MCF 10A (cell line): Measurements from ENCODE around the gene TLE6. TPM values are rescaled to one million over a fixed set of nuclear protein-coding genes. Genes with fewer than 3 reads are reported as not detected.
"Not testable (repeated sequence)": the region's sequence is repeated elsewhere in the genome, so short reads cannot be mapped to it uniquely, and the experiment has no call there.

ENCODE experiments used
- BruUV-seq: library from RNA; stranded (reverse); fragments of 400-500 nt; replicated peaks from 2 replicates; lab custom pipeline; 2021; lab: Mats Ljungman, UMichigan
- CTCF ChIA-PET: fragments of 300-600 bp; sonication (Branson Sonifier 250); formaldehyde crosslinking; extraction: SDS; loops from one replicate; lab custom pipeline; 2021; ENCODE audit warnings: antibody characterized with exemption, inconsistent platforms; lab: Yijun Ruan, JAX
- POLR2A ChIA-PET: fragments of 300-600, 350-650 bp; sonication (Branson Sonifier 250); formaldehyde crosslinking; extraction: SDS; loops from one replicate; lab custom pipeline; 2020; ENCODE audit warnings: antibody characterized with exemption, inconsistent platforms; lab: Yijun Ruan, JAX
- DNase-seq: peaks from one replicate; pipeline ENCODE4 v3.0.0-alpha.2; 2018; ENCODE audit not compliant: unreplicated experiment
- H3K27ac Mint-ChIP-seq: one replicate; pipeline ENCODE4 v1.8.0; 2022; ENCODE audit warnings: mild to moderate bottlenecking, low read depth, mixed read lengths; ENCODE audit not compliant: unreplicated experiment
- H3K27me3 Mint-ChIP-seq: one replicate; pipeline ENCODE4 v1.8.0; 2022; ENCODE audit warnings: mixed read lengths; ENCODE audit not compliant: insufficient read depth, unreplicated experiment
- H3K36me3 Mint-ChIP-seq: one replicate; pipeline ENCODE4 v1.8.0; 2022; ENCODE audit warnings: mild to moderate bottlenecking, moderate library complexity, mixed read lengths; ENCODE audit not compliant: insufficient read depth, unreplicated experiment
- H3K4me1 Mint-ChIP-seq: one replicate; pipeline ENCODE4 v1.8.0; 2022; ENCODE audit warnings: mixed read lengths; ENCODE audit not compliant: insufficient read depth, unreplicated experiment
- H3K4me3 Mint-ChIP-seq: one replicate; pipeline ENCODE4 v1.8.0; 2022; ENCODE audit warnings: mild to moderate bottlenecking, moderate library complexity, mixed read lengths; ENCODE audit not compliant: unreplicated experiment
- H3K9me3 Mint-ChIP-seq: one replicate; pipeline ENCODE4 v1.8.0; 2022; ENCODE audit warnings: mixed read lengths; ENCODE audit not compliant: unreplicated experiment
- intact Hi-C: fragments of 100-400 bp; cut with micrococcal nuclease; formaldehyde crosslinking; loops from 2 replicates; pipeline ENCODE4 v1.14.1; 2022
- total RNA-seq: library from RNA; stranded (reverse); gene quantifications from 2 replicates; pipeline ENCODE4 v1.2.3, GENCODE V29; 2022
- TF ChIP-seq, protein P1 (sequence below): fragments of 200-600 bp; IDR thresholded peaks from one replicate; pipeline ENCODE4 v1.8.0; 2022; ENCODE audit warnings: antibody characterized with exemption, mild to moderate bottlenecking; ENCODE audit not compliant: unreplicated experiment

TLE6 gene
- total RNA-seq, 1 experiment from 2014 or later, result 0.89 TPM

DNA sequence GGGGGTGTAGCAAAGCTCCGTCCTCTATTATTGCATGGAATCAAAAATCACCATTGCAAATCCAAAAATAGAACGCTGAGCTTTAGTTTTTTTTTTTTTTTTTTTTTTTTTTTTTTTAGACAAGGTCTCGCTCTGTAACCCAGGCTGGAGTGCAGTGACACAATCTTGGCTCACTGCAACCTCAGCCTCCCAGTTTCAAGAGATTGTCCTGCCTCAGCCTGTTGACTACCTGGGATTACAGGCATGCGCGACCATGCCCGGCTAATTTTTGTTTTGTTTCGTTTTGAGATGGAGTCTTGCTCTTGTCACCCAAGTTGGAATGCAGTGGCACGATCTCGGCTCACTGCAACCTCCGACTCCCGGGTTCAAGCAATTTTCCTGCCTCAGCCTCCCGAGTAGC, 17.2 kb upstream of the TLE6 start:
- ChIA-PET CTCF (interaction anchor here (0.6 to 4.5 kb wide), 4 partner anchors 23 to 381 kb away, joined by 3 to 23 read pairs (median 4); no protein-coding TSS in a partner anchor), POLR2A (no interaction called here)
- H3K27ac Mint-ChIP-seq, result no peak overlapping the region
- no peaks in the 10 kb centered on the region for H3K36me3 Mint-ChIP-seq
- H3K4me3 Mint-ChIP-seq, result no peak overlapping the region
- DNase-seq, result no peak
- H3K27me3 Mint-ChIP-seq, result no peaks in the 10 kb centered on the region
- no peaks in the 10 kb centered on the region for H3K9me3 Mint-ChIP-seq
- intact Hi-C loops, result no loop called here
- H3K4me1 Mint-ChIP-seq, result no peaks in the 10 kb centered on the region
- BruUV-seq, result no TSS peak
- TF ChIP-seq, protein P1, sequence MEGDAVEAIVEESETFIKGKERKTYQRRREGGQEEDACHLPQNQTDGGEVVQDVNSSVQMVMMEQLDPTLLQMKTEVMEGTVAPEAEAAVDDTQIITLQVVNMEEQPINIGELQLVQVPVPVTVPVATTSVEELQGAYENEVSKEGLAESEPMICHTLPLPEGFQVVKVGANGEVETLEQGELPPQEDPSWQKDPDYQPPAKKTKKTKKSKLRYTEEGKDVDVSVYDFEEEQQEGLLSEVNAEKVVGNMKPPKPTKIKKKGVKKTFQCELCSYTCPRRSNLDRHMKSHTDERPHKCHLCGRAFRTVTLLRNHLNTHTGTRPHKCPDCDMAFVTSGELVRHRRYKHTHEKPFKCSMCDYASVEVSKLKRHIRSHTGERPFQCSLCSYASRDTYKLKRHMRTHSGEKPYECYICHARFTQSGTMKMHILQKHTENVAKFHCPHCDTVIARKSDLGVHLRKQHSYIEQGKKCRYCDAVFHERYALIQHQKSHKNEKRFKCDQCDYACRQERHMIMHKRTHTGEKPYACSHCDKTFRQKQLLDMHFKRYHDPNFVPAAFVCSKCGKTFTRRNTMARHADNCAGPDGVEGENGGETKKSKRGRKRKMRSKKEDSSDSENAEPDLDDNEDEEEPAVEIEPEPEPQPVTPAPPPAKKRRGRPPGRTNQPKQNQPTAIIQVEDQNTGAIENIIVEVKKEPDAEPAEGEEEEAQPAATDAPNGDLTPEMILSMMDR, result no peak

DNA sequence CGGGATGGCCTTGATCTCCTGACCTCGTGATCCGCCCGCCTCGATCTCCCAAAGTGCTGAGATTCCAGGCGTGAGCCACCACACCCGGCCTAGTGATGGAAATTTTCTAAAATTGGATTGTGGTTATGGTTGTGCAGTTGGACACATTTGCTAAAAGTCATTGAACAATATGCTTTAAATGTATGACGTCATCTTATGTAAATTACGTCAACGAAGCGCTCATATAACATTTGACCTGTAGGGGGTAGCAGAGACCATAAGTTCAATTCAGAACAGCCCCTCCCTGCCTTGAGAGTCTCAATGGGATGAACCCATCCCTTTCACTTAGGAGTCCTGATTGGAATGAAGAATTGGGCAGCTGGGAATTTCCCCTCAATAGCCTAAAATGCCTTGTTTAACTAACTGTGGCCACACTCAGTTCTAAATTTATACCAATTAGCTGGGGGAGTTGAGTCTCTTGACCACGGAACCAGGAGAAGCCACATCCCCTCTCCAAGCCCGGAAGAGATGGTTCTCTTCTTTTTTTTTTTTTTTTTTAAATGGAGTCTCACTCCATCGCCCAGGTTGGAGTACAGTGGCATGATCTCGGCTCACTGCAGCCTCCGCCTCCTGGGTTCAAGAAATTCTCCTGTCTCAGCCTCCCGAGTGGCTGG, 15.2 kb upstream of the TLE6 start:
- no TSS peak for BruUV-seq

DNA sequence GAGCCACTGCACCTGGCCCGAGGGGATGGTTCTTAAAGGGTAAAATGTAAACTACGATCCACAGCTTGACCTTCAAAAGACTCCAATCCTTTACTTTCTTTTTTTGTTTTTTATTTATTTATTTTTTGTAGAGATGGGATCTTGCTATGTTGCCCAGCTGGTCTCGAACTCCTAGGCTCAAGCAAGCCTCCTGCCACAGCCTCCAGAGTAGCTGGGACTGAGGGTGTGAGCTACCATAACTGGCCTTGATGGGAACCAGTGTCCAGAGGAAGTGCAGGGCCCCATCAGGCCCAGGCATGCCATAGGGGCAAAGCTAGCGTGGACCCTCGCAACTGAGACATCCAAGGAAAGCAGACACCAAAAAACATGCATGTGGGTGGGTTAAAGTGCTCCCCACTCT, 14.2 kb upstream of the TLE6 start:
- Mint-ChIP-seq H3K9me3 (no peaks in the 10 kb centered on the region), H3K36me3 (no peaks in the 10 kb centered on the region), H3K4me3 (no peak overlapping the region), H3K4me1 (no peaks in the 10 kb centered on the region), H3K27me3 (no peaks in the 10 kb centered on the region), H3K27ac (no peak overlapping the region)
- ChIA-PET CTCF (interaction anchor here (0.6 to 4.5 kb wide), 19 partner anchors 8 to 522 kb away, joined by 3 to 23 read pairs (median 3); no protein-coding TSS in a partner anchor), POLR2A (interaction anchor here (0.6 to 1.1 kb wide), 3 partner anchors 10 to 133 kb away, joined by 3 to 4 read pairs (median 3); no protein-coding TSS in a partner anchor)
- DNase-seq, result no peak
- intact Hi-C loops, result no loop called here
- BruUV-seq, result no TSS peak
- TF ChIP-seq, protein P1, result no peak

More for the DNA sequence above, 15.2 kb upstream of the TLE6 start:
- no peaks in the 10 kb centered on the region for H3K9me3 Mint-ChIP-seq
- ChIA-PET POLR2A (interaction anchor here (0.9 kb wide), 1 partner anchor 74 kb away, joined by 4 read pairs; no protein-coding TSS in a partner anchor), CTCF (interaction anchor here (0.6 to 4.5 kb wide), 22 partner anchors 9 to 403 kb away, joined by 3 to 23 read pairs (median 3); partner anchors contain the start of gene TLE6)
- DNase-seq, result peak; percentile 72
- H3K36me3 Mint-ChIP-seq, result no peaks in the 10 kb centered on the region
- H3K4me3 Mint-ChIP-seq, result no peak overlapping the region
- H3K27me3 Mint-ChIP-seq, result no peaks in the 10 kb centered on the region
- TF ChIP-seq, protein P1, result peak; percentile 87
- no peak overlapping the region for H3K27ac Mint-ChIP-seq
- no peaks in the 10 kb centered on the region for H3K4me1 Mint-ChIP-seq
- intact Hi-C loops, result loop anchor here (1.0 kb wide), 1 partner anchor 146 kb away; no protein-coding TSS in a partner anchor

DNA sequence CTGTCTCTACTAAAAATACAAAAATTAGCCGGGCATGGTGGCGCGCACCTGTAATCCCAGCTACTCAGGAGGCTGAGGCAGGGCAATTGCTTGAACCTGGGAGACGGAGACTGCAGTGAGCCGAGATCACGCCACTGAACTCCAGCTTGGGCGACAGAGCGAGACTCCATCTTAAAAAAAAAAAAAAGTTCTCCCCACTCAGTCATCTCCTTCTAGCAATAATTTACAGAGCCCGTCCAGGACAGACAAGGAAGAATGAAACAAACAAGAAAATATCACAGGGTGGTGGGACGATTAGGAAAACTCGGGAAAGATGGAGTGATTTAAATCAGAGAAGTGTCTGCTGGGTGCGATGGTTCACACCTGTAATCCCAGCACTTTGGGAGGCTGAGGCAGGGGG, 13.7 kb upstream of the TLE6 start:
- CTCF ChIA-PET, result interaction anchor here (0.7 to 4.5 kb wide), 9 partner anchors 13 to 522 kb away, joined by 3 to 23 read pairs (median 5); no protein-coding TSS in a partner anchor
- intact Hi-C loops, BruUV-seq: not testable (repeated sequence)

More for the DNA sequence above, 13.7 kb upstream of the TLE6 start:
- POLR2A ChIA-PET, result interaction anchor here (1.0 to 1.2 kb wide), 3 partner anchors 13 to 132 kb away, joined by 3 read pairs; no protein-coding TSS in a partner anchor
- H3K4me1 Mint-ChIP-seq, H3K9me3 Mint-ChIP-seq, H3K27me3 Mint-ChIP-seq, H3K27ac Mint-ChIP-seq, H3K4me3 Mint-ChIP-seq, H3K36me3 Mint-ChIP-seq, DNase-seq: not testable (repeated sequence)
